Fibroblast of skin of left quadriceps (primary cell): ENCODE measurements around the gene TAS2R20.
"Not testable (repeated sequence)": the region's sequence is repeated elsewhere in the genome, so short reads cannot be mapped to it uniquely, and the experiment has no call there.

Experiments used
- DNase-seq, 2 experiments: peaks; one replicate each; pipeline ENCODE4 v3.0.0-alpha.2; 2013; ENCODE audit warnings: low read depth in 2 of 2

The TAS2R20 gene

GRCh38 chr12:10998204-10998603 lies at the start of gene TAS2R20:
TSS of gene TAS2R20 (minus strand) at chr12:10998304. CDS start at chr12:10997875, 429 bp downstream.
- no peak for DNase-seq

- not testable (repeated sequence) for DNase-seq
These were observed 43.3 kb upstream of the TAS2R20 start for GRCh38 chr12:11041366-11041765.

GRCh38 chr12:11040162-11040561 lies 42.1 kb upstream of the TAS2R20 start:
- DNase-seq = no peak

- no peak for DNase-seq
These were observed 41.1 kb upstream of the TAS2R20 start for GRCh38 chr12:11039171-11039570.

- not testable (repeated sequence) for DNase-seq
These were observed 35.9 kb upstream of the TAS2R20 start for GRCh38 chr12:11033959-11034358.

GRCh38 chr12:11031307-11031706 lies 33.2 kb upstream of the TAS2R20 start, which contains the start of gene TAS2R31:
TSS of gene TAS2R31 (minus strand) at chr12:11031407. CDS start at chr12:11031335, 72 bp downstream.
- DNase-seq = no peak

GRCh38 chr12:11026118-11026517 lies 28.0 kb upstream of the TAS2R20 start:
- no peak for DNase-seq

GRCh38 chr12:11023387-11023786 lies 25.3 kb upstream of the TAS2R20 start:
- no peak for DNase-seq

- no peak for DNase-seq
These were observed 24.4 kb upstream of the TAS2R20 start, which contains the start of gene TAS2R19 for GRCh38 chr12:11022520-11022919. TSS of gene TAS2R19 (minus strand) at chr12:11022620. CDS start at chr12:11022571, 49 bp downstream.

- DNase-seq = no peak
These were observed 18.8 kb upstream of the TAS2R20 start for GRCh38 chr12:11016937-11017336.

- no peak for DNase-seq
These were observed 17.8 kb upstream of the TAS2R20 start for GRCh38 chr12:11015775-11016430.

- no peak for DNase-seq
These were observed 16.1 kb upstream of the TAS2R20 start for GRCh38 chr12:11014234-11014633.

- no peak for DNase-seq
These were observed 9.5 kb upstream of the TAS2R20 start for GRCh38 chr12:11007608-11008007.

- DNase-seq = no peak
These were observed 3.8 kb downstream of the TAS2R20 start for GRCh38 chr12:10994307-10994706.

- no peak for DNase-seq
These were observed 9.0 kb downstream of the TAS2R20 start for GRCh38 chr12:10989107-10989506.

- DNase-seq = no peak
These were observed 11.3 kb downstream of the TAS2R20 start, which contains the start of gene TAS2R50 for GRCh38 chr12:10986812-10987211. TSS of gene TAS2R50 (minus strand) at chr12:10986912. CDS start at chr12:10986860, 52 bp downstream.

GRCh38 chr12:10982244-10982643 lies 15.9 kb downstream of the TAS2R20 start:
- no peak for DNase-seq

GRCh38 chr12:10974965-10975364 lies 23.1 kb downstream of the TAS2R20 start:
- DNase-seq = no peak

- DNase-seq = peak; percentile 47
These were observed 29.2 kb downstream of the TAS2R20 start for GRCh38 chr12:10968765-10969456.

GRCh38 chr12:10967409-10967808 lies 30.7 kb downstream of the TAS2R20 start:
- peak; percentile 69 to 71 for DNase-seq

- no peak for DNase-seq
These were observed 31.8 kb downstream of the TAS2R20 start for GRCh38 chr12:10966314-10966713.

GRCh38 chr12:10965476-10965875 lies 32.6 kb downstream of the TAS2R20 start:
- DNase-seq = no peak

- no peak for DNase-seq
These were observed 37.9 kb downstream of the TAS2R20 start for GRCh38 chr12:10960211-10960610.
